Panc1 (cell line): ENCODE measurements around the gene DAGLA. TPM values are rescaled to one million over a fixed set of nuclear protein-coding genes. Genes with fewer than 3 reads are reported as not detected.

ENCODE experiments used
- ATAC-seq: fragments of 200-7000 bp; cut with Tn5 transposase; 2 replicates; pipeline ENCODE4 v1.9.1; 2020; ENCODE audit warnings: mild to moderate bottlenecking, moderate library complexity
- BruUV-seq: library from RNA; stranded (reverse); fragments of 400-500 nt; replicated peaks from 2 replicates; lab custom pipeline; 2021; lab: Mats Ljungman, UMichigan
- CTCF ChIA-PET: fragments of 300-600 bp; sonication (Branson Sonifier 250); formaldehyde crosslinking; loops from one replicate; lab custom pipeline; 2022; ENCODE audit warnings: antibody characterized with exemption; lab: Charles Lee
- POLR2A ChIA-PET: fragments of 300-600 bp; sonication (Branson Sonifier 250); formaldehyde crosslinking; loops from one replicate; lab custom pipeline; 2022; ENCODE audit warnings: antibody characterized with exemption; lab: Charles Lee
- DNase-seq: peaks from one replicate; pipeline ENCODE4 v3.0.0-alpha.2; 2010; ENCODE audit warnings: low read depth, low spot score
- H3K27ac ChIP-seq: 2 replicates; pipeline ENCODE4 v1.5.1; 2011; ENCODE audit warnings: mild to moderate bottlenecking, low read length, inconsistent platforms
- H3K27me3 ChIP-seq: fragments of 200-500 bp; sonication (Bioruptor generic); 2 replicates; pipeline ENCODE4 v1.6.0; 2014; ENCODE audit warnings: low read length, inconsistent platforms; ENCODE audit not compliant: control insufficient read depth, insufficient read depth
- H3K36me3 ChIP-seq: fragments of 200-500 bp; sonication (Bioruptor generic); 2 replicates; pipeline ENCODE4 v1.5.1; 2014; ENCODE audit warnings: inconsistent platforms, mild to moderate bottlenecking, low read length, moderate library complexity; ENCODE audit not compliant: control insufficient read depth, insufficient read depth
- H3K4me1 ChIP-seq: 2 replicates; pipeline ENCODE4 v1.5.1; 2011; ENCODE audit warnings: inconsistent platforms, mild to moderate bottlenecking, low read length, moderate library complexity; ENCODE audit not compliant: control insufficient read depth, insufficient read depth
- H3K4me3 ChIP-seq, 2 experiments: 2 replicates each; pipeline ENCODE4 v1.5.1; 2011 to 2012; ENCODE audit warnings: low read depth in 2 of 2, low read length in 2 of 2, mild to moderate bottlenecking in 2 of 2, inconsistent platforms in 1 of 2, moderate library complexity in 1 of 2
- H3K9me3 ChIP-seq: fragments of 200-500 bp; sonication (Bioruptor generic); 2 replicates; pipeline ENCODE4 v1.5.1; 2014; ENCODE audit warnings: low read depth, mild to moderate bottlenecking, inconsistent platforms, low read length, moderate library complexity; ENCODE audit not compliant: control insufficient read depth, insufficient read depth
- POLR2AphosphoS5 ChIP-seq: IDR thresholded peaks from 2 replicates; pipeline ENCODE4 v1.6.1; 2012; ENCODE audit warnings: mild to moderate bottlenecking, low read depth, low read length, moderate library complexity
- REST ChIP-seq, 2 experiments: IDR thresholded peaks; 2 replicates each; pipeline ENCODE4 v1.6.1; 2011 to 2012; ENCODE audit warnings: low read depth in 2 of 2, control low read depth in 1 of 2, low read length in 1 of 2, mild to moderate bottlenecking in 1 of 2, moderate library complexity in 1 of 2; ENCODE audit not compliant: insufficient read depth in 1 of 2
- SIN3A ChIP-seq: IDR thresholded peaks from 2 replicates; pipeline ENCODE4 v1.6.1; 2012; ENCODE audit warnings: low read depth, mild to moderate bottlenecking, low read length, moderate library complexity, borderline replicate concordance; ENCODE audit not compliant: insufficient read depth
- TCF7L2 ChIP-seq: IDR thresholded peaks from 2 replicates; pipeline ENCODE4 v1.6.1; 2011; ENCODE audit warnings: mild to moderate bottlenecking, low read depth, low read length, inconsistent platforms
- in situ Hi-C: cut with HindIII; loops from 2 replicates; pipeline ENCODE4 v1.10.0; 2016; ENCODE audit warnings: low sequenced_read_pairs, low pct_unique_long_range_greater_than_20kb
- intact Hi-C: fragments of 100-400 bp; cut with micrococcal nuclease; formaldehyde crosslinking; loops from one replicate; pipeline ENCODE4 v1.10.0; 2022; ENCODE audit not compliant: unreplicated experiment
- total RNA-seq: library from RNA; stranded (reverse); gene quantifications from one replicate; pipeline ENCODE4 v1.2.1, GENCODE V29; 2021; ENCODE audit not compliant: unreplicated experiment
- TF ChIP-seq, protein P1 (sequence below): fragments of 450-650 bp; IDR thresholded peaks from 2 replicates; pipeline ENCODE4 v1.5.1; 2017; ENCODE audit warnings: mild to moderate bottlenecking

Gene DAGLA
- total RNA-seq, 1 experiment from 2014 or later = 6.4 TPM

- no peaks in the 10 kb centered on the region for H3K36me3 ChIP-seq
- ChIA-PET POLR2A (no interaction called here), CTCF (no interaction called here)
- BruUV-seq = no TSS peak
- no peaks in the 10 kb centered on the region for H3K27me3 ChIP-seq
- intact Hi-C loops = no loop called here
- H3K9me3 ChIP-seq = no peaks in the 10 kb centered on the region
- TF ChIP-seq TCF7L2 (no peak), SIN3A (no peak), POLR2AphosphoS5 (no peak), REST (IDR thresholded peaks at IDR 0.05; ENCODE audit: insufficient read depth in 1 of 2, low read depth in 2 of 2, low read length in 1 of 2) (no peak)
- TF ChIP-seq, protein P1, sequence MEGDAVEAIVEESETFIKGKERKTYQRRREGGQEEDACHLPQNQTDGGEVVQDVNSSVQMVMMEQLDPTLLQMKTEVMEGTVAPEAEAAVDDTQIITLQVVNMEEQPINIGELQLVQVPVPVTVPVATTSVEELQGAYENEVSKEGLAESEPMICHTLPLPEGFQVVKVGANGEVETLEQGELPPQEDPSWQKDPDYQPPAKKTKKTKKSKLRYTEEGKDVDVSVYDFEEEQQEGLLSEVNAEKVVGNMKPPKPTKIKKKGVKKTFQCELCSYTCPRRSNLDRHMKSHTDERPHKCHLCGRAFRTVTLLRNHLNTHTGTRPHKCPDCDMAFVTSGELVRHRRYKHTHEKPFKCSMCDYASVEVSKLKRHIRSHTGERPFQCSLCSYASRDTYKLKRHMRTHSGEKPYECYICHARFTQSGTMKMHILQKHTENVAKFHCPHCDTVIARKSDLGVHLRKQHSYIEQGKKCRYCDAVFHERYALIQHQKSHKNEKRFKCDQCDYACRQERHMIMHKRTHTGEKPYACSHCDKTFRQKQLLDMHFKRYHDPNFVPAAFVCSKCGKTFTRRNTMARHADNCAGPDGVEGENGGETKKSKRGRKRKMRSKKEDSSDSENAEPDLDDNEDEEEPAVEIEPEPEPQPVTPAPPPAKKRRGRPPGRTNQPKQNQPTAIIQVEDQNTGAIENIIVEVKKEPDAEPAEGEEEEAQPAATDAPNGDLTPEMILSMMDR = no peak
- H3K4me3 ChIP-seq = no peak overlapping the region
- no peak overlapping the region for H3K27ac ChIP-seq
- H3K4me1 ChIP-seq = no peaks in the 10 kb centered on the region
- no peak for DNase-seq
- in situ Hi-C loops = no loop called here
- no peak for ATAC-seq
Measured at GRCh38 chr11:61707574-61707973, 27.4 kb downstream of the DAGLA start.

GRCh38 chr11:61709110-61709509, 28.9 kb downstream of the DAGLA start:
- in situ Hi-C loops (no loop called here), intact Hi-C loops (no loop called here)
- ChIA-PET CTCF (no interaction called here), POLR2A (no interaction called here)
- Histone ChIP-seq H3K4me1 (no peaks in the 10 kb centered on the region), H3K4me3 (no peak overlapping the region), H3K36me3 (no peaks in the 10 kb centered on the region), H3K9me3 (no peaks in the 10 kb centered on the region), H3K27me3 (no peaks in the 10 kb centered on the region), H3K27ac (no peak overlapping the region)
- TF ChIP-seq, protein P1 = no peak
- no peak for TF ChIP-seq TCF7L2
- no peak for TF ChIP-seq REST (IDR thresholded peaks at IDR 0.05; ENCODE audit: insufficient read depth in 1 of 2, low read depth in 2 of 2, low read length in 1 of 2)
- BruUV-seq = no TSS peak
- no peak for ATAC-seq
- no peak for DNase-seq
